Motor neuron (in vitro differentiated cells): ENCODE measurements around the gene APOBEC4. TPM values are rescaled to one million over a fixed set of nuclear protein-coding genes. Genes with fewer than 3 reads are reported as not detected.
"Not testable (repeated sequence)": the region's sequence is repeated elsewhere in the genome, so short reads cannot be mapped to it uniquely, and the experiment has no call there.

Experiments
- ATAC-seq, 8 experiments: fragments of 200-7000 bp; cut with Tn5 transposase; replicated peaks in 6 of 8; 2 replicates each; pipeline ENCODE4 v1.8.0; 2021; ENCODE audit warnings: mild to moderate bottlenecking in 8 of 8, moderate library complexity in 8 of 8
- H3K27ac ChIP-seq, 2 donors: fragments of 250-450 bp; sonication (Bioruptor Pico); 2 replicates each; pipeline ENCODE4 v1.9.0; 2021; ENCODE audit warnings: antibody characterized with exemption in 2 of 2, mild to moderate bottlenecking in 2 of 2, moderate library complexity in 1 of 2
- H3K4me1 ChIP-seq, 2 donors: fragments of 250-450 bp; sonication (Bioruptor Pico); replicated peaks in 1 of 2; 2 replicates each; pipeline ENCODE4 v1.6.1; 2021; ENCODE audit warnings: antibody characterized with exemption in 2 of 2, mild to moderate bottlenecking in 2 of 2, moderate library complexity in 1 of 2
- H3K4me3 ChIP-seq, 5 donors: fragments of 250-450 bp; sonication (Bioruptor Pico); 2 replicates each; pipeline ENCODE4 v1.9.0; 2021; ENCODE audit warnings: antibody characterized with exemption in 5 of 5, mild to moderate bottlenecking in 5 of 5, moderate library complexity in 4 of 5
- WGBS, 10 experiments: fragments of 450-650 bp; shearing (Covaris generic); methylation state at CpG; one replicate each; pipeline ENCODE4 v1.0.0; 2022; 5-methylcytosine and 5-hydroxymethylcytosine counted together
- in situ Hi-C, 9 experiments: fragments of 400-800 bp; cut with MboI; loops; one replicate each; pipeline ENCODE4 v1.15.0; 2021; ENCODE audit warnings: low sequenced_read_pairs in 9 of 9, low pct_unique_long_range_greater_than_20kb in 2 of 9; ENCODE audit not compliant: unreplicated experiment in 9 of 9
- total RNA-seq, 8 experiments: library from RNA; unstranded; fragments of 300-600 nt; gene quantifications; 2 replicates each; pipeline versions ENCODE4 v1.2.3 to v1.2.4, GENCODE V29; 2022

Gene APOBEC4
- total RNA-seq, 8 experiments from 2014 or later = 0.42 to 7.2 (median 1.4) TPM

- in situ Hi-C loops = loop anchor here in 1 of 9 experiments (10.0 kb wide), 1 partner anchor 227 kb away; no protein-coding TSS in a partner anchor
- Histone ChIP-seq H3K4me1 (no peaks in the 10 kb centered on the region), H3K27ac (no peak overlapping the region), H3K4me3 (no peak overlapping the region)
- peak in 1 of 8 experiments; percentile 37 for ATAC-seq
- 67 to 93% (median 85%) methylated on average over 2 of the region's 2 CpGs; no CpG with 5 or more reads in 1 of the 10 experiments for WGBS, 10 experiments
These were observed 34.6 kb upstream of the APOBEC4 start for GRCh38 chr1:183687546-183688304.

- no peak for ATAC-seq
- in situ Hi-C loops = loop anchor here in 1 of 9 experiments (10.0 kb wide), 1 partner anchor 229 kb away; no protein-coding TSS in a partner anchor
- no peak overlapping the region for H3K4me3 ChIP-seq
- H3K27ac ChIP-seq = no peak overlapping the region
- no peaks in the 10 kb centered on the region for H3K4me1 ChIP-seq
These were observed 33.1 kb upstream of the APOBEC4 start for GRCh38 chr1:183686229-183686628.

DNA sequence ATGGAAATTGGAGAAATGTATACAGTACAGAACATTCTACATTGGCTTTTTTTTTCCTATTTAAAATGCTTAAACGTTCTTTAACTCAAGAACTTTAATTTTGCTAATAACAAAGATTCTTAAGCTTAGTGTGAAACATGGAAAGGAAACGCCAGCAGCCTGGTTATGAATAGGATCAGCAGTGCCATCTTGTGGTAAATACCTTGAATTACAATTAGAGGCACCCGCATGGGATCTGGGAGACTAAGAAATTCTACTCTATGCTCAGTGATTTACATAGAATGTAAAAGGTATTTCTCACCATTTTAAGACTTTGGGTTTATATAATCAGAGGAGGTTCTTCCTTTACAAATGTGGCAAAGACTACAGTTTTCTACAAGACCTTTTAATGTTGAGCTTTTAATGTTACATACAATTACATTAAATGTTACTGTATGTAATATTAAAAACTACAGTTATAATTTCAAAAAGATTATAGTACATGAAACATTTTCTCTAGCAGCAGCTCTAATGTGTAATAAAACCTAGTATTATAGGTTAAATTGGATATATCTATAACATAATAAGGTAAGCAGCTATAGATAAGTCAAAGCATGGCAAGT, 32.1 kb upstream of the APOBEC4 start:
- H3K27ac ChIP-seq = no peak overlapping the region
- no peak overlapping the region for H3K4me3 ChIP-seq
- H3K4me1 ChIP-seq = no peaks in the 10 kb centered on the region
- WGBS, 10 experiments = 0 to 26% (median 17%) methylated on average over 2 to 3 of the region's 3 CpGs
- in situ Hi-C loops = loop anchor here in 1 of 9 experiments (10.0 kb wide), 1 partner anchor 230 kb away; no protein-coding TSS in a partner anchor
- peak in 4 of 8 experiments; percentile 39 to 78 (median 72) for ATAC-seq

DNA sequence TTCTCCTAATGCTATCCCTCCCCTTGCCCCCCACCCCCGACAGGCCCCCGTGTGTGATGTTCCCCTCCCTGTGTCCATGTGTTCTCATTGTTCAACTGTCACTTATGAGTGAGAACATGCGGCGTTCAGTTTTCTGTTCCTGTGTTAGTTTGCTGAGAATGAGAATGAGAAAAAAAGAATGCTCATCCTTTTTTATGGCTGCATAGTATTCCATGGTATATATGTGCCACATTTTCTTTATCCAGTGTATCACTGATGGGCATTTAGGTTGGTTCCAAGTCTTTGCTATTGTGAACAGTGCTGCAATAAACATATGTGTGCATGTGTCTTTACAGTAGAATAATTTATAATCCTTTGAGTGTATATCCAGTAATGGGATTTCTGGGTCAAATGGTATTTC, 26.2 kb upstream of the APOBEC4 start:
- ATAC-seq, H3K4me3 ChIP-seq, in situ Hi-C loops, H3K27ac ChIP-seq: not testable (repeated sequence)
- 100% methylated on average over 1 to 3 of the region's 4 CpGs; no CpG with 5 or more reads in 6 of the 10 experiments for WGBS, 10 experiments
- peaks cover 10 to 11% of the 10 kb centered on the region in 2 donors for H3K4me1 ChIP-seq

DNA sequence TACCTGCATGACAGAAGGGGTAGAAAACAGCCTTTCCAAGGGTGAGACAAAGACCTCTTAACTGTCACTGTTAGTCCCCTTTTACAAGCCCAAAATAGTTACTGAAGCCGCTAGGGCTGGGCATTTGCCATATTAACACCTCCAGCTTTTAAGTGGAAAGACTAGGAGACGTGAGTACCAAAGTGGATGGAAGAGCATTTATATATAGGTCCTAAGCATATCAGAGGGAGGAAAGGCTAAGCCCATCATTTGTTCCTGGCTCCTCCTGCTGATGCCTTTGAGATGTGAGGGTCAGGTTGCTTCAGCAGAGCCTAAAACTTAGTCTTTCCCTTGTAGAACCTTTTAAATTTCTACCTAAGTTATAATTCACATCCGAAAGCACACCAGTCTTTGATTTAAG, 25.7 kb upstream of the APOBEC4 start:
- Histone ChIP-seq H3K27ac (no peak overlapping the region), H3K4me3 (no peak overlapping the region), H3K4me1 (peaks cover 10 to 11% of the 10 kb centered on the region in 2 donors)
- WGBS, 10 experiments = 80 to 100% (median 100%) methylated on average over 1 to 3 of the region's 3 CpGs; no CpG with 5 or more reads in 4 of the 10 experiments
- in situ Hi-C loops = no loop called here
- no peak for ATAC-seq

- 0 to 20% (median 2%) methylated on average over 1 to 2 of the region's 2 CpGs for WGBS, 10 experiments
- in situ Hi-C loops = no loop called here
- ATAC-seq = peak; percentile 81 to 100 (median 100)
- H3K4me1 ChIP-seq = peaks cover 10 to 11% of the 10 kb centered on the region in 2 donors
- no peak overlapping the region for H3K4me3 ChIP-seq
- peak overlapping the region in 1 of 2 donors; percentile 4 for H3K27ac ChIP-seq
These were observed 23.6 kb upstream of the APOBEC4 start for GRCh38 chr1:183676586-183677189.

DNA sequence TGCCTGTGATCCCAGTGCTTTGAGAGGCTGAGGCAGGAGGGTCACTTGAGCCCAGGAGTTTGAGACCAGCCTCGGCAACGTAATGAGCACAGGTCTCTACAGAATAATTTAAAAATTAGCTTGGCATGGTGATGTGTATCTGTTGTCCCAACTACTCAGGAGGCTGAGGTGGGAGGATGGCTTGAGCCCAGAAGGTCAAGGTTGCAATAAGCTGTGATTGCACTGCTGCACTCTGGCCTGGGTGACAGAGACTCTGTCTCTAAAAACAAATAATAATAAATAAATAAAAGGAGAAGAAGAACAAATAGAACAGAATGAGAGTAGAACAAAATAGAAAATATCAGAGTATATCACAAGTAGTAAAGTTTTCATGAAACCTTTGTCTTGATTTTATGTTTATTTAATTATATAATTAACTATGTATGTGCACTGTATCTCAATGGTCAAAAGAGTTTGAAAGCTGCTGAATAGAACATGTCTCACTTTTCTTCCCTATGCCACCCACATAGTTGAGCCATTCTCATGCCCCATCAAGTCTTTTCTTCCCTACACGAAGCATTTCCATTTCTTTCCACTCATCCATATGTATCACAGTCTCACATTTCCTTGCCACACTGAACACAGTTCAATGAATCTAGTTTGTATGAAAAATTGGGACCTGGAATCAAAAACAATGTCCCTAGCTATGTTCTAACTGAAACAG, 22.9 kb upstream of the APOBEC4 start:
- Histone ChIP-seq H3K4me1 (peaks cover 10 to 11% of the 10 kb centered on the region in 2 donors), H3K27ac (peak overlapping the region in 1 of 2 donors; percentile 4), H3K4me3 (no peak overlapping the region)
- peak in 1 of 8 experiments; percentile 47 for ATAC-seq
- WGBS, 10 experiments = 0 to 90% (median 58%) methylated on average over 1 to 3 of the region's 3 CpGs
- in situ Hi-C loops = no loop called here

DNA sequence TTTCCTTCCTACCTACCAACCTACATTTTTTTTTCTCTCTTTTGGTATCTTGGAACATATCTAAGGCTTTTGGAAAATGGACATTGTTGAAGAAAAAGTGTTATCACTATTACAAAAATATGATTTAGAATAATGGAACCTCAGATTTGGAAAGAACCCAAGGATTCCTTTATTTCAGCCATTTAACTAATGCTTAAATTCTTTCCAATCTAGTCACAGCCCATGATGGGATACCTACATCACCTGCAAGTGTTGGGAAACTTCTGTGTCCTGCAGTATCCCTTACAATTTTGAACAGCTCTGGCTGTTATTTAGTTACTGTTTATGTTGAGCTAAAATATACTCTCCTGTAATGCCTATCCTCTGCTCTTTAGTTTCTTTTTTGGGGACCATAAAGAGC, 22.3 kb upstream of the APOBEC4 start:
- peaks cover 10 to 11% of the 10 kb centered on the region in 2 donors for H3K4me1 ChIP-seq
- in situ Hi-C loops = no loop called here
- no peak overlapping the region for H3K27ac ChIP-seq
- no peak for ATAC-seq
- no peak overlapping the region for H3K4me3 ChIP-seq

- in situ Hi-C loops = loop anchor here in 6 of 9 experiments (25.0 kb wide), 1 partner anchor 237 kb away; no protein-coding TSS in a partner anchor
- H3K27ac ChIP-seq = no peak overlapping the region
- WGBS, 10 experiments = 75 to 100% (median 92%) methylated on average over 1 to 2 of the region's 2 CpGs; no CpG with 5 or more reads in 1 of the 10 experiments
- H3K4me3 ChIP-seq = no peak overlapping the region
- no peak for ATAC-seq
- H3K4me1 ChIP-seq = peaks cover 10 to 11% of the 10 kb centered on the region in 2 donors
These were observed 21.8 kb upstream of the APOBEC4 start for GRCh38 chr1:183674886-183675285.

DNA sequence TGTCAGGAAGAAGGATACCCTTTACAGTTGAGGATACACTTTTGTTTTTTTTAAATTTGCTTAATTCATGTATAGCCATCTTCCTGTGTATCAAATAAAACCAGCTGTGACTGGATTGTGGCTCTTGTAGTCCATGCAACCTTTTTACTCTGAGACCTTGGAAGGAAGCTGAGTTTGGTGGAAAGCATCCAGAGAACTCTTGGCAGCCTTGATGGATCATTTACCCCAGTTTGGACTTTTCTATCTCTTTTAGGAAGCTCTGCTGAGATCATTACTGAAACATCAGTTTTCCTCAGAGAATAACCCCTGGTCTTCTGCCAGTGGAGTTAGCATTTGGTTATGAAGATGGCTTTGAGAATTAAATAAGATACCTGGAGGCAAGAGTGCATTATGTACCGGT, 21.2 kb upstream of the APOBEC4 start:
- Histone ChIP-seq H3K4me1 (peaks cover 10 to 11% of the 10 kb centered on the region in 2 donors), H3K27ac (no peak overlapping the region), H3K4me3 (no peak overlapping the region)
- ATAC-seq = peak in 1 of 8 experiments; percentile 18
- in situ Hi-C loops = loop anchor here in 6 of 9 experiments (25.0 kb wide), 1 partner anchor 238 kb away; no protein-coding TSS in a partner anchor
- 20 to 100% (median 83%) methylated on average over 1 of the region's 1 CpG; no CpG with 5 or more reads in 3 of the 10 experiments for WGBS, 10 experiments

DNA sequence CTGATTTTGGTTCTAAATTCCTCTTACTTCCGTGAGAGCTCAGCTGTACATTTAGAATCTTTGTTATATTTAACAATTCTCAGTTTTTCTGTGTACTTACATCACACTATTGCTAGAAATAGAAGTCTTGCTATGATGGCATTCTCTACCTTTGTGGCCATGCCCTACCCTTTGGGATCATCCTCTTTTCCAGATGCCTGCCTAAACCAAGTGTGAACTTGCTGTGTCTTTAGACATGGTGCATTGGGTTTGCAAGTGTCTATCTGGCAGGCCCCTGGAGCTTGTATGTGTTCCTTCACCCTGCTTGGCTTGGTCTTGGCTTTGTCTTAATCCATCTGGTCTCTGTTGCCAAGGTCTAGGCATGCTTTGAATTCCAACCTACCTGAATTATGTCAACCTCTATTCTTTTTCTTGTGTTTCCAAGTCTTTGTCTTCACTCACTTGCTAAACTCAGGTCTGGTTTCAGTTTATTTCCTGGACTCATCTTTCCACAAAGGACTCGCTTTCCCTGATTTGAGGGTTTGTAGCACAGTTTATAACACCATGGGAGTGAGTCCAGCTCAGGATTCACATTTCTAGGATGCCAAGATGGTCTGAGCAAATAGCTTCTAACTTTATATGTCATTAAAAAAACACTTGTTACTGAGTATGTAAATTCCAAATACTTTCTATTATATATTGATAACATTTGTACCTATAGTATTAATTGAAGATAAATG, 20.6 kb upstream of the APOBEC4 start:
- WGBS, 10 experiments = 89 to 100% (median 91%) methylated on average over 1 to 2 of the region's 2 CpGs; no CpG with 5 or more reads in 2 of the 10 experiments
- no peak for ATAC-seq
- peaks cover 10 to 11% of the 10 kb centered on the region in 2 donors for H3K4me1 ChIP-seq

DNA sequence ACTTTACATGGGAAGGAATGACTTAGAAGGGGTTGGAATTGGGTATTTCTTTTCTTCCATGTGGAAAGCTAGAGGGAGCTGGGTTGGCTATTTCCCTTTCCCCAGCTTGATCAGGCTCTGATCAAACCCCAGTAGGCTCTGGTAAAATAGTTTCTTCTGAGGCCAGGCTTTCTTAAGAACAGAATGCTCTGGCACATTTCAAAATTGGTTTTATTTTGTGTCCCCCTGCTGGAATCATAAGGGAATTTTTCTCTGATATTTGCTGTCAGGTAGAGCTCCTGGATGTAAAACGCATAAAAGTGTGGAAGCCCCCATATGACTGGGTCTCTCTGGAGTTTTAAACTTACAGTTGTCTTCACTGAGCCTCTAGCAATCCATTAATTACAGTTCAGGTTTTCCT, 17.1 kb upstream of the APOBEC4 start:
- Histone ChIP-seq H3K27ac (no peak overlapping the region), H3K4me1 (no peaks in the 10 kb centered on the region), H3K4me3 (no peak overlapping the region)
- 88 to 100% (median 100%) methylated on average over 1 of the region's 1 CpG; no CpG with 5 or more reads in 2 of the 10 experiments for WGBS, 10 experiments
- ATAC-seq = no peak
- in situ Hi-C loops = loop anchor here in 6 of 9 experiments (25.0 kb wide), 1 partner anchor 242 kb away; no protein-coding TSS in a partner anchor

More for the DNA sequence above, 20.6 kb upstream of the APOBEC4 start:
- no peak overlapping the region for H3K27ac ChIP-seq
- H3K4me3 ChIP-seq = no peak overlapping the region
- in situ Hi-C loops = loop anchor here in 6 of 9 experiments (25.0 kb wide), 1 partner anchor 239 kb away; no protein-coding TSS in a partner anchor
